Activated naive CD4-positive, alpha-beta T cell treated with anti-CD3 and anti-CD28 coated beads, Interleukin-2, amount 50 U/mL, for 72 hours (primary cell): Measurements from ENCODE around the gene MINDY1. TPM values are rescaled to one million over a fixed set of nuclear protein-coding genes. Genes with fewer than 3 reads are reported as not detected.
A peak's percentile ranks its signal among the peaks of the same experiment; 100 is the strongest.

ENCODE experiments used
- ATAC-seq, 2 donors: fragments of 150-1000 bp; cut with Tn5 transposase; 2 replicates each; pipeline ENCODE4 v1.10.0; 2021; ENCODE audit warnings: mild to moderate bottlenecking in 2 of 2, moderate library complexity in 2 of 2
- DNase-seq, 2 donors: peaks; one replicate each; pipeline ENCODE4 v3.0.0; 2021 to 2022; ENCODE audit warnings: low spot score in 2 of 2
- H3K27ac Mint-ChIP-seq, 2 donors: one replicate each; pipeline ENCODE4 v1.8.0; 2022; ENCODE audit warnings: mild to moderate bottlenecking in 2 of 2, mixed read lengths in 2 of 2
- H3K36me3 Mint-ChIP-seq, 2 donors: one replicate each; pipeline ENCODE4 v1.8.0; 2022; ENCODE audit warnings: mixed read lengths in 2 of 2
- H3K9me3 Mint-ChIP-seq, 2 donors: one replicate each; pipeline ENCODE4 v1.8.0; 2022; ENCODE audit warnings: mixed read lengths in 2 of 2
- total RNA-seq, 2 donors: library from RNA; stranded (reverse); gene quantifications; one replicate each; pipeline ENCODE4 v1.2.3, GENCODE V29; 2022

The MINDY1 gene
- total RNA-seq, 2 donors from 2014 or later, result 23.3 to 32.3 TPM

- DNase-seq, result no peak
- H3K27ac Mint-ChIP-seq, result peak overlapping the region in 1 of 2 donors; percentile 93
- no peak for ATAC-seq
- H3K9me3 Mint-ChIP-seq, result no peaks in the 10 kb centered on the region
- H3K36me3 Mint-ChIP-seq, result peaks cover 12 to 22% of the 10 kb centered on the region in 2 donors
These were observed 5.1 kb downstream of the MINDY1 start for GRCh38 chr1:151001602-151002001.

GRCh38 chr1:151000408-151000807 is 6.3 kb downstream of the MINDY1 start:
- H3K9me3 Mint-ChIP-seq, result no peaks in the 10 kb centered on the region
- DNase-seq, result no peak
- H3K36me3 Mint-ChIP-seq, result peaks cover 6 to 10% of the 10 kb centered on the region in 2 donors
- peak overlapping the region in 1 of 2 donors; percentile 65 for H3K27ac Mint-ChIP-seq
- ATAC-seq, result no peak

- no peak for ATAC-seq
- Mint-ChIP-seq H3K27ac (no peak overlapping the region), H3K36me3 (peaks cover 6 to 8% of the 10 kb centered on the region in 2 donors), H3K9me3 (no peaks in the 10 kb centered on the region)
- no peak for DNase-seq
These were observed 6.8 kb downstream of the MINDY1 start for GRCh38 chr1:150999926-151000325.

- peak overlapping the region in 1 of 2 donors; percentile 60 for H3K27ac Mint-ChIP-seq
- ATAC-seq, result peak; percentile 58 to 76
- DNase-seq, result no peak
- H3K36me3 Mint-ChIP-seq, result peaks cover 6 to 8% of the 10 kb centered on the region in 2 donors
- no peaks in the 10 kb centered on the region for H3K9me3 Mint-ChIP-seq
These were observed 7.5 kb downstream of the MINDY1 start for GRCh38 chr1:150999051-150999674.

- no peak overlapping the region for H3K27ac Mint-ChIP-seq
- peaks cover 6 to 8% of the 10 kb centered on the region in 2 donors for H3K36me3 Mint-ChIP-seq
- H3K9me3 Mint-ChIP-seq, result no peaks in the 10 kb centered on the region
- no peak for ATAC-seq
- no peak for DNase-seq
These were observed 8.8 kb downstream of the MINDY1 start for GRCh38 chr1:150997949-150998348.

GRCh38 chr1:150997126-150997872 is 9.4 kb downstream of the MINDY1 start:
- H3K27ac Mint-ChIP-seq, result peak overlapping the region in 1 of 2 donors; percentile 15
- H3K36me3 Mint-ChIP-seq, result peaks cover 6 to 8% of the 10 kb centered on the region in 2 donors
- DNase-seq, result no peak
- no peaks in the 10 kb centered on the region for H3K9me3 Mint-ChIP-seq
- no peak for ATAC-seq

GRCh38 chr1:150995896-150996295 is 10.8 kb downstream of the MINDY1 start:
- ATAC-seq (peak in 1 of 2 donors; percentile 32), DNase-seq (peak in 1 of 2 donors; percentile 40)
- Mint-ChIP-seq H3K27ac (no peak overlapping the region), H3K9me3 (no peaks in the 10 kb centered on the region), H3K36me3 (no peaks in the 10 kb centered on the region)

- peak overlapping the region in 1 of 2 donors; percentile 72 for H3K27ac Mint-ChIP-seq
- ATAC-seq (no peak), DNase-seq (no peak)
- no peaks in the 10 kb centered on the region for H3K36me3 Mint-ChIP-seq
- H3K9me3 Mint-ChIP-seq, result no peaks in the 10 kb centered on the region
These were observed 11.2 kb downstream of the MINDY1 start for GRCh38 chr1:150995460-150995859.

- H3K9me3 Mint-ChIP-seq, result no peaks in the 10 kb centered on the region
- H3K36me3 Mint-ChIP-seq, result no peaks in the 10 kb centered on the region
- DNase-seq (no peak), ATAC-seq (no peak)
- peak overlapping the region in 1 of 2 donors; percentile 46 for H3K27ac Mint-ChIP-seq
These were observed 12.5 kb downstream of the MINDY1 start for GRCh38 chr1:150994248-150994647.

- Mint-ChIP-seq H3K9me3 (no peaks in the 10 kb centered on the region), H3K36me3 (no peaks in the 10 kb centered on the region), H3K27ac (no peak overlapping the region)
- ATAC-seq, result no peak
- no peak for DNase-seq
These were observed 14.1 kb downstream of the MINDY1 start for GRCh38 chr1:150992626-150993025.

GRCh38 chr1:150987924-150988323 is 18.8 kb downstream of the MINDY1 start:
- Mint-ChIP-seq H3K27ac (peak overlapping the region in 1 of 2 donors; percentile 31), H3K36me3 (no peaks in the 10 kb centered on the region), H3K9me3 (no peaks in the 10 kb centered on the region)
- DNase-seq (no peak), ATAC-seq (no peak)

- Mint-ChIP-seq H3K27ac (peak overlapping the region; percentile 34 to 57), H3K9me3 (no peaks in the 10 kb centered on the region), H3K36me3 (no peaks in the 10 kb centered on the region)
- no peak for DNase-seq
- ATAC-seq, result no peak
These were observed 21.4 kb downstream of the MINDY1 start for GRCh38 chr1:150985179-150985825.

- Mint-ChIP-seq H3K27ac (no peak within 1 kb of the TSS), H3K36me3 (no peaks in the 10 kb centered on the region), H3K9me3 (no peaks in the 10 kb centered on the region)
- DNase-seq (no peak), ATAC-seq (no peak)
These were observed 24.6 kb downstream of the MINDY1 start, which contains the start of gene ANXA9 for GRCh38 chr1:150981805-150982712. ANXA9 (plus strand) TSS chr1:150982292; CDS start chr1:150983106, 814 bp downstream.

GRCh38 chr1:150981177-150981804 is 25.4 kb downstream of the MINDY1 start:
- no peaks in the 10 kb centered on the region for H3K36me3 Mint-ChIP-seq
- no peak overlapping the region for H3K27ac Mint-ChIP-seq
- DNase-seq (no peak), ATAC-seq (no peak)
- no peaks in the 10 kb centered on the region for H3K9me3 Mint-ChIP-seq

- Mint-ChIP-seq H3K9me3 (no peaks in the 10 kb centered on the region), H3K36me3 (no peaks in the 10 kb centered on the region), H3K27ac (peak overlapping the region in 1 of 2 donors; percentile 54)
- ATAC-seq (peak; percentile 59 to 76), DNase-seq (peak; percentile 79 to 93)
These were observed 27.3 kb downstream of the MINDY1 start for GRCh38 chr1:150979092-150980056.
